ENCODE results near the gene TDRD9. TPM values are rescaled to one million over a fixed set of nuclear protein-coding genes. Genes with fewer than 3 reads are reported as not detected.
A peak's percentile ranks its signal among the peaks of the same experiment; 100 is the strongest.

Gene TDRD9
- total RNA-seq, 1 experiment from 2014 or later: not detected

GRCh38 chr14:104066719-104067295 is 138.6 kb downstream of the TDRD9 start:
- no peak for DNase-seq (ENCODE audit: low read depth)

GRCh38 chr14:104069541-104069940 is 141.3 kb downstream of the TDRD9 start:
- DNase-seq (ENCODE audit: low read depth): no peak

- DNase-seq (ENCODE audit: low read depth): peak; percentile 24
Measured at GRCh38 chr14:104072586-104072985, 144.3 kb downstream of the TDRD9 start.

- DNase-seq (ENCODE audit: low read depth): no peak
Measured at GRCh38 chr14:104073764-104074163, 145.5 kb downstream of the TDRD9 start.

- no peak for DNase-seq (ENCODE audit: low read depth)
Measured at GRCh38 chr14:104075530-104076151, 147.4 kb downstream of the TDRD9 start.

GRCh38 chr14:104076743-104077142 is 148.5 kb downstream of the TDRD9 start:
- no peak for DNase-seq (ENCODE audit: low read depth)

GRCh38 chr14:104078031-104078455 is 149.8 kb downstream of the TDRD9 start:
- DNase-seq (ENCODE audit: low read depth): peak; percentile 82

- DNase-seq (ENCODE audit: low read depth): no peak
Measured at GRCh38 chr14:104080376-104081260, 152.4 kb downstream of the TDRD9 start.

- DNase-seq (ENCODE audit: low read depth): no peak
Measured at GRCh38 chr14:104081261-104081835, 153.1 kb downstream of the TDRD9 start.

GRCh38 chr14:104081951-104082464 is 153.8 kb downstream of the TDRD9 start:
- DNase-seq (ENCODE audit: low read depth): no peak

GRCh38 chr14:104082807-104083206 is 154.6 kb downstream of the TDRD9 start:
- no peak for DNase-seq (ENCODE audit: low read depth)

GRCh38 chr14:104084251-104085002 is 156.2 kb downstream of the TDRD9 start:
- no peak for DNase-seq (ENCODE audit: low read depth)

GRCh38 chr14:104085032-104085888 is 157.0 kb downstream of the TDRD9 start, which contains the start of gene ASPG:
Gene ASPG (plus strand): TSS chr14:104085700. CDS start chr14:104085771, 71 bp downstream.
- no peak for DNase-seq (ENCODE audit: low read depth)

GRCh38 chr14:104085889-104086201 is 157.6 kb downstream of the TDRD9 start:
- no peak for DNase-seq (ENCODE audit: low read depth)

GRCh38 chr14:104086210-104086660 is 158.0 kb downstream of the TDRD9 start:
- no peak for DNase-seq (ENCODE audit: low read depth)

- DNase-seq (ENCODE audit: low read depth): no peak
Measured at GRCh38 chr14:104086661-104087461, 158.6 kb downstream of the TDRD9 start.

GRCh38 chr14:104087505-104087904 is 159.2 kb downstream of the TDRD9 start:
- no peak for DNase-seq (ENCODE audit: low read depth)

GRCh38 chr14:104087981-104088850 is 160.0 kb downstream of the TDRD9 start:
- no peak for DNase-seq (ENCODE audit: low read depth)
